ENCODE data around the gene ISX. TPM values are rescaled to one million over a fixed set of nuclear protein-coding genes. Genes with fewer than 3 reads are reported as not detected.
"Not testable (repeated sequence)": the region's sequence is repeated elsewhere in the genome, so short reads cannot be mapped to it uniquely, and the experiment has no call there.

Gene ISX
- total and polyA plus RNA-seq, 2 donors (not counting 1 experiment from before 2014, with no cell fraction given): not detected

DNA sequence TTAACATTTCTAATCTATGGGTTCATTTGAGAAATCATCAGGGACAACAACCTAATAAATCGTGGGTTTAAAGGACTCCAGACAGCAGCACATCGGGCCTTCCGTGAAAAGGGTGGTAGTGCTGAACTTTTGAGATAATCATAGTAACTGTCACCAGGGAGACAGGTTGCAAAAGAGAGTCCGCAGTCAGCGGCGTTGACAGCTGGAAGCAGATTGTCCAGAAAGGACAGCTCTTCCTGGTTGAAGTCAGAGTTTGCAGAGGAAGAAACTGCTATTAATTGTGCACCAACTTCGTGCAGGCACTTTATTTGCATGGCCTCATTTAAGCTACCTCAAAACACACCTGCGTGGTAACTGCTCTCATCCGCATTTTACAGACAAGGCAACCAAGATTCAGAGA lies 20.5 kb upstream of the ISX start:
- ChIA-PET POLR2A (no interaction called here), CTCF (no interaction called here)
- Histone ChIP-seq H3K9ac (ENCODE audit: low read length) (no peak overlapping the region), H3K4me3 (ENCODE audit: control extremely low read depth in 1 of 5, extremely low read depth in 1 of 5, insufficient read depth in 1 of 5, low read depth in 2 of 5, low read length in 4 of 5) (no peak overlapping the region), H3K79me2 (ENCODE audit: control insufficient read depth, insufficient read depth, low read length) (no peaks in the 10 kb centered on the region), H3K27me3 (replicated peaks in 1 of 4; ENCODE audit: control extremely low read depth in 1 of 4, control insufficient read depth in 3 of 4, insufficient read depth in 4 of 4, low read length in 3 of 4) (peaks cover 0 to 4% (median 0%) of the 10 kb centered on the region in 4 experiments), H3K4me2 (replicated peaks; ENCODE audit: low read depth, low read length, poor library complexity, severe bottlenecking) (no peak overlapping the region), H3K9me3 (ENCODE audit: control extremely low read depth in 1 of 3, control insufficient read depth in 2 of 3, insufficient read depth in 1 of 3, low read length in 2 of 3) (peaks cover 0 to 6% (median 0%) of the 10 kb centered on the region in 3 donors), H3K36me3 (replicated peaks in 1 of 2; ENCODE audit: control extremely low read depth in 1 of 2, control insufficient read depth in 1 of 2, extremely low read depth in 1 of 2, insufficient read depth in 2 of 2, low read length in 1 of 2) (no peaks in the 10 kb centered on the region), H3K4me1 (ENCODE audit: control insufficient read depth in 2 of 2, insufficient read depth in 2 of 2, low read length in 2 of 2) (no peaks in the 10 kb centered on the region), H3K27ac (ENCODE audit: low read length in 2 of 2) (no peak overlapping the region), H2AFZ (ENCODE audit: insufficient read depth, low read depth, low read length, poor library complexity, severe bottlenecking) (no peak overlapping the region), H4K20me1 (ENCODE audit: control insufficient read depth, insufficient read depth, low read length, poor library complexity, severe bottlenecking) (no peaks in the 10 kb centered on the region)
- ATAC-seq (ENCODE audit: low read depth) (no peak), DNase-seq (no peak)
- no peaks in the 10 kb centered on the region for H3K9me3 Mint-ChIP-seq (ENCODE audit: insufficient read depth)
- intact Hi-C loops (cut with micrococcal nuclease): no loop called here
- WGBS (ENCODE audit: insufficient coverage): 66% methylated on average over 5 of the region's 9 CpGs
- TF ChIP-seq CTCF (IDR thresholded peaks at IDR 0.05) (no peak), EZH2 (IDR thresholded peaks at IDR 0.05; ENCODE audit: borderline replicate concordance, insufficient read depth, low read depth, low read length, poor library complexity, severe bottlenecking) (no peak)
- peaks cover 43% of the 10 kb centered on the region for H3K27me3 Mint-ChIP-seq
- H3K27ac Mint-ChIP-seq: no peak overlapping the region
- no peaks in the 10 kb centered on the region for H3K4me1 Mint-ChIP-seq
- H3K4me3 Mint-ChIP-seq: no peak overlapping the region

GRCh38 chr22:35046744-35047462 lies 19.1 kb upstream of the ISX start:
- Histone ChIP-seq H3K4me1 (ENCODE audit: control insufficient read depth in 2 of 2, insufficient read depth in 2 of 2, low read length in 2 of 2) (no peaks in the 10 kb centered on the region), H2AFZ (ENCODE audit: insufficient read depth, low read depth, low read length, poor library complexity, severe bottlenecking) (no peak overlapping the region), H3K27me3 (replicated peaks in 1 of 4; ENCODE audit: control extremely low read depth in 1 of 4, control insufficient read depth in 3 of 4, insufficient read depth in 4 of 4, low read length in 3 of 4) (peaks cover 0 to 4% (median 0%) of the 10 kb centered on the region in 4 experiments), H3K36me3 (replicated peaks in 1 of 2; ENCODE audit: control extremely low read depth in 1 of 2, control insufficient read depth in 1 of 2, extremely low read depth in 1 of 2, insufficient read depth in 2 of 2, low read length in 1 of 2) (no peaks in the 10 kb centered on the region), H3K27ac (ENCODE audit: low read length in 2 of 2) (no peak overlapping the region), H4K20me1 (ENCODE audit: control insufficient read depth, insufficient read depth, low read length, poor library complexity, severe bottlenecking) (no peaks in the 10 kb centered on the region), H3K4me3 (ENCODE audit: control extremely low read depth in 1 of 5, extremely low read depth in 1 of 5, insufficient read depth in 1 of 5, low read depth in 2 of 5, low read length in 4 of 5) (no peak overlapping the region), H3K4me2 (replicated peaks; ENCODE audit: low read depth, low read length, poor library complexity, severe bottlenecking) (no peak overlapping the region), H3K9ac (ENCODE audit: low read length) (no peak overlapping the region), H3K79me2 (ENCODE audit: control insufficient read depth, insufficient read depth, low read length) (no peaks in the 10 kb centered on the region), H3K9me3 (ENCODE audit: control extremely low read depth in 1 of 3, control insufficient read depth in 2 of 3, insufficient read depth in 1 of 3, low read length in 2 of 3) (peaks cover 0 to 6% (median 0%) of the 10 kb centered on the region in 3 donors)
- H3K4me1 Mint-ChIP-seq: no peaks in the 10 kb centered on the region
- H3K27me3 Mint-ChIP-seq: peaks cover 41% of the 10 kb centered on the region
- WGBS (ENCODE audit: insufficient coverage): 86% methylated on average over 12 of the region's 12 CpGs
- ChIA-PET CTCF (no interaction called here), POLR2A (no interaction called here)
- no peak overlapping the region for H3K4me3 Mint-ChIP-seq
- DNase-seq (no peak), ATAC-seq (ENCODE audit: low read depth) (no peak)
- no peaks in the 10 kb centered on the region for H3K9me3 Mint-ChIP-seq (ENCODE audit: insufficient read depth)
- intact Hi-C loops (cut with micrococcal nuclease): no loop called here
- no peak overlapping the region for H3K27ac Mint-ChIP-seq
- TF ChIP-seq CTCF (IDR thresholded peaks at IDR 0.05) (no peak), EZH2 (IDR thresholded peaks at IDR 0.05; ENCODE audit: borderline replicate concordance, insufficient read depth, low read depth, low read length, poor library complexity, severe bottlenecking) (no peak)

GRCh38 chr22:35050038-35050437 lies 15.9 kb upstream of the ISX start:
- H3K4me1 ChIP-seq (ENCODE audit: control insufficient read depth in 2 of 2, insufficient read depth in 2 of 2, low read length in 2 of 2); ATAC-seq (ENCODE audit: low read depth); POLR2A ChIA-PET; H3K4me3 Mint-ChIP-seq; DNase-seq; H3K79me2 ChIP-seq (ENCODE audit: control insufficient read depth, insufficient read depth, low read length); H3K4me2 ChIP-seq (replicated peaks; ENCODE audit: low read depth, low read length, poor library complexity, severe bottlenecking); intact Hi-C loops (cut with micrococcal nuclease); H3K4me3 ChIP-seq (ENCODE audit: control extremely low read depth in 1 of 5, extremely low read depth in 1 of 5, insufficient read depth in 1 of 5, low read depth in 2 of 5, low read length in 4 of 5); H3K27ac ChIP-seq (ENCODE audit: low read length in 2 of 2); H4K20me1 ChIP-seq (ENCODE audit: control insufficient read depth, insufficient read depth, low read length, poor library complexity, severe bottlenecking); H3K27me3 ChIP-seq (replicated peaks in 1 of 4; ENCODE audit: control extremely low read depth in 1 of 4, control insufficient read depth in 3 of 4, insufficient read depth in 4 of 4, low read length in 3 of 4); H3K27ac Mint-ChIP-seq; H3K36me3 ChIP-seq (replicated peaks in 1 of 2; ENCODE audit: control extremely low read depth in 1 of 2, control insufficient read depth in 1 of 2, extremely low read depth in 1 of 2, insufficient read depth in 2 of 2, low read length in 1 of 2); H2AFZ ChIP-seq (ENCODE audit: insufficient read depth, low read depth, low read length, poor library complexity, severe bottlenecking); H3K9me3 Mint-ChIP-seq (ENCODE audit: insufficient read depth); CTCF ChIA-PET; H3K9ac ChIP-seq (ENCODE audit: low read length); H3K9me3 ChIP-seq (ENCODE audit: control extremely low read depth in 1 of 3, control insufficient read depth in 2 of 3, insufficient read depth in 1 of 3, low read length in 2 of 3); H3K4me1 Mint-ChIP-seq: not testable (repeated sequence)
- WGBS (ENCODE audit: insufficient coverage): 91% methylated on average over 4 of the region's 4 CpGs
- peaks cover 33% of the 10 kb centered on the region for H3K27me3 Mint-ChIP-seq
